ENCODE measurements around the gene TIAM2.

TIAM2 gene

GRCh38 chr6:155026022-155026705, 31.0 kb downstream of the TIAM2 start:
- no peak for DNase-seq

- DNase-seq: no peak
Measured at GRCh38 chr6:155026706-155027045, 31.6 kb downstream of the TIAM2 start.

GRCh38 chr6:155030148-155030720, 35.1 kb downstream of the TIAM2 start:
- no peak for DNase-seq

- no peak for DNase-seq
Measured at GRCh38 chr6:155031091-155031490, 36.0 kb downstream of the TIAM2 start.

GRCh38 chr6:155033021-155033791, 38.1 kb downstream of the TIAM2 start:
- no peak for DNase-seq

GRCh38 chr6:155036907-155037306, 41.8 kb downstream of the TIAM2 start:
- DNase-seq: no peak

- no peak for DNase-seq
Measured at GRCh38 chr6:155038104-155038503, 43.0 kb downstream of the TIAM2 start.

- DNase-seq: no peak
Measured at GRCh38 chr6:155038527-155038926, 43.4 kb downstream of the TIAM2 start.

GRCh38 chr6:155039618-155040017, 44.5 kb downstream of the TIAM2 start:
- no peak for DNase-seq

GRCh38 chr6:155040154-155040553, 45.0 kb downstream of the TIAM2 start:
- DNase-seq: no peak

- no peak for DNase-seq
Measured at GRCh38 chr6:155040901-155041650, 46.0 kb downstream of the TIAM2 start.

- no peak for DNase-seq
Measured at GRCh38 chr6:155041741-155042279, 46.7 kb downstream of the TIAM2 start.

GRCh38 chr6:155042983-155043382, 47.9 kb downstream of the TIAM2 start:
- DNase-seq: no peak

GRCh38 chr6:155045561-155046404, 50.7 kb downstream of the TIAM2 start:
- DNase-seq: no peak

- DNase-seq: no peak
Measured at GRCh38 chr6:155047523-155047922, 52.4 kb downstream of the TIAM2 start.

- DNase-seq: no peak
Measured at GRCh38 chr6:155050311-155050710, 55.2 kb downstream of the TIAM2 start.

- no peak for DNase-seq
Measured at GRCh38 chr6:155054491-155055250, 59.6 kb downstream of the TIAM2 start.

- DNase-seq: no peak
Measured at GRCh38 chr6:155055729-155056128, 60.6 kb downstream of the TIAM2 start.

GRCh38 chr6:155056756-155057155, 61.6 kb downstream of the TIAM2 start:
- no peak for DNase-seq

GRCh38 chr6:155061381-155061780, 66.3 kb downstream of the TIAM2 start:
- DNase-seq: no peak

- no peak for DNase-seq
Measured at GRCh38 chr6:155062866-155063341, 67.8 kb downstream of the TIAM2 start.
